ENCODE measurements around the gene KRT4.

- TF ChIP-seq POLR2A (IDR thresholded peaks at IDR 0.05) = no peak
- no peak for TF ChIP-seq CTCF (IDR thresholded peaks at IDR 0.05)
These were observed 46.9 kb downstream of the KRT4 start for GRCh38 chr12:52767020-52767379.

Data from adrenal gland (tissue), 5 donors.